Neural progenitor cell (in vitro differentiated cells): ENCODE measurements around the gene MAST3.

Experiments used
- EZH2 ChIP-seq: fragments of 200-600 bp; sonication (generic); IDR thresholded peaks from 2 replicates; pipeline ENCODE4 v1.6.1; 2017; ENCODE audit warnings: antibody characterized with exemption, mild to moderate bottlenecking, moderate library complexity
- EZH2phosphoT487 ChIP-seq: fragments of 200-600 bp; sonication (generic); IDR thresholded peaks from 2 replicates; pipeline ENCODE4 v1.6.1; 2017; ENCODE audit warnings: antibody characterized with exemption
- TF ChIP-seq, protein P1 (sequence below): fragments of 200-600 bp; sonication (generic); IDR thresholded peaks from 2 replicates; pipeline ENCODE4 v1.5.1; 2017; ENCODE audit warnings: antibody characterized with exemption, mild to moderate bottlenecking

DNA sequence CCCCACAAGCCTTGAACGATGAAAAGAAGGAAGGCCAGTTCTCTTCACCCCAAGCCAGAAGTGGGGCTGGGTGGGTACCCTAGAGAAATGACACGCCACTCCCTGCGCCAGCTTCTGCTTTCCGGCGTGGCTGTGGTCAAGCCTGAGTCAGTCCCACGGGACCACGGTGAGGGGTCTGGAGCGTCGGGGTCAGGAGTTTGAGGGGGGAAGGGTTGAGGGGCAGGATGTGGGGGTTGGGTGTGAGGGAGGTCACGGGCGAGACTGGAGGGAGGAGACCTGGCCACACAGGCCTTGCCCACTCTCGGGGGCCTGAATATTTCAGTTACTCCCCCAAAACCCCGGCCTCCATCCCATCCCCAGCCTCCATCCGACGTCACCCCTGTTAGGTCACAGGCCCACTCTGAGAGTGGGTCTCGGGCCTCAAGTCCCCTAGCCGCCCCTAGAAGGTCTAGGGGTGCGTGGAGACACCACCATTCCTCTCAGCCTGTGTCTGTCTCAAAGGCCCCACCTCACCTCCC, 75.5 kb downstream of the MAST3 start:
- TF ChIP-seq, protein P1, sequence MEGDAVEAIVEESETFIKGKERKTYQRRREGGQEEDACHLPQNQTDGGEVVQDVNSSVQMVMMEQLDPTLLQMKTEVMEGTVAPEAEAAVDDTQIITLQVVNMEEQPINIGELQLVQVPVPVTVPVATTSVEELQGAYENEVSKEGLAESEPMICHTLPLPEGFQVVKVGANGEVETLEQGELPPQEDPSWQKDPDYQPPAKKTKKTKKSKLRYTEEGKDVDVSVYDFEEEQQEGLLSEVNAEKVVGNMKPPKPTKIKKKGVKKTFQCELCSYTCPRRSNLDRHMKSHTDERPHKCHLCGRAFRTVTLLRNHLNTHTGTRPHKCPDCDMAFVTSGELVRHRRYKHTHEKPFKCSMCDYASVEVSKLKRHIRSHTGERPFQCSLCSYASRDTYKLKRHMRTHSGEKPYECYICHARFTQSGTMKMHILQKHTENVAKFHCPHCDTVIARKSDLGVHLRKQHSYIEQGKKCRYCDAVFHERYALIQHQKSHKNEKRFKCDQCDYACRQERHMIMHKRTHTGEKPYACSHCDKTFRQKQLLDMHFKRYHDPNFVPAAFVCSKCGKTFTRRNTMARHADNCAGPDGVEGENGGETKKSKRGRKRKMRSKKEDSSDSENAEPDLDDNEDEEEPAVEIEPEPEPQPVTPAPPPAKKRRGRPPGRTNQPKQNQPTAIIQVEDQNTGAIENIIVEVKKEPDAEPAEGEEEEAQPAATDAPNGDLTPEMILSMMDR = no peak
- TF ChIP-seq EZH2 (no peak), EZH2phosphoT487 (no peak)
